GM21515 (cell line): ENCODE data around the gene KPNB1.

ENCODE experiments used
- ATAC-seq: cut with Tn5 transposase; IDR thresholded peaks from one replicate; pipeline ENCODE4 v1.9.1; 2021; ENCODE audit not compliant: unreplicated experiment

KPNB1 gene

DNA sequence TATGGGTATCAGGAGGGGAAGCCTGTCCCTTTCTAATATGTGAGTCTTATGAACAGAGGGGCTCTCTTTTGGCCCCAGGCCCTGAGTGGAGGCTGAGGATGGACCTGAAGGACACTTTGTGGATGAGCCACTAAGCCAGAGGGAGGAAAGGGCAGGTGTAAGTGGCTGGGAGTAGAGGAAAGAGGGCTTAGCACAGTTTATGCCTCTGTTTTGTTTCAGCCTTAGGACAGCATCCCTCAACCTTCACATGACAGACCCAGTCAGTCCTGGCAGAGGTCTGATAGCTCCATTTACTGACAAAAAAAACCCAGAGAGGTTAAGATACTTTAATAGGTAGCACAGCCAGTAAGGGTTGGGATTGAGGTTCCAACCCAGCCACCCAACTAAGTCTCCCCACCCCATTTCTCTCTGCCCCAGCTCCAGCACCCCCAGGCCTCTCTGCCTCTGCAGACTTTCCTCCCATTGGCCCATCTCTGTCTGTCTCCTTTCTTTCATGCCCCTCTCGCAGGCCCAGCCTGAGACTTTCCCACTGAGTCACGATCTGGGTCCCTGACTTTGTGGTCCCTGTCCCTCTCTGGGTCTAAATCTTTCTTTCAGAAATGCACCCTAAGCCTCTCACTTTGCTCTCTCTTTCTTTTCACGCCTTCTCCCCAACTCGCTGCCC, 78.6 kb downstream of the KPNB1 start:
- ATAC-seq, result no peak

DNA sequence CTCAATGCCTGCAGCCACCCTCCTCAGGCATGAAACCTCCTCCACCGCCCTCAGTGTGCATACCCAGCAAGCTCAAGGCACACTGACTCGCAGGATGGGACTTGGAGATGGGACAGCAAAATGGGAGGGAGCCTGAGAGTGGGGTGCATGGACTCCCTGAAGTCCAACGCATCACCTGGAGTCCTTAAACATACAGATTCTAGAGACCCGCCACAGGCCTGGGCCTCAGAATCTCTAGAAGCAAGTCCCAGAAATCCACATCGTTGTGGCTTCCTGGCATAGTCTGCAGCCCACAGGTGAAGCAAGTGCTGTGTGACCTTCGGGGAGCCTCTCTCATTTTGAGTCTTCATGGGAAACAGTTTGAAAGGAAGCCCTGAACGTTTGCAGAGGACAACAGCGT, 79.8 kb downstream of the KPNB1 start:
- no peak for ATAC-seq

GRCh38 chr17:47730681-47731080, 81.0 kb downstream of the KPNB1 start:
- no peak for ATAC-seq

GRCh38 chr17:47731396-47731795, 81.7 kb downstream of the KPNB1 start:
- ATAC-seq, result no peak

DNA sequence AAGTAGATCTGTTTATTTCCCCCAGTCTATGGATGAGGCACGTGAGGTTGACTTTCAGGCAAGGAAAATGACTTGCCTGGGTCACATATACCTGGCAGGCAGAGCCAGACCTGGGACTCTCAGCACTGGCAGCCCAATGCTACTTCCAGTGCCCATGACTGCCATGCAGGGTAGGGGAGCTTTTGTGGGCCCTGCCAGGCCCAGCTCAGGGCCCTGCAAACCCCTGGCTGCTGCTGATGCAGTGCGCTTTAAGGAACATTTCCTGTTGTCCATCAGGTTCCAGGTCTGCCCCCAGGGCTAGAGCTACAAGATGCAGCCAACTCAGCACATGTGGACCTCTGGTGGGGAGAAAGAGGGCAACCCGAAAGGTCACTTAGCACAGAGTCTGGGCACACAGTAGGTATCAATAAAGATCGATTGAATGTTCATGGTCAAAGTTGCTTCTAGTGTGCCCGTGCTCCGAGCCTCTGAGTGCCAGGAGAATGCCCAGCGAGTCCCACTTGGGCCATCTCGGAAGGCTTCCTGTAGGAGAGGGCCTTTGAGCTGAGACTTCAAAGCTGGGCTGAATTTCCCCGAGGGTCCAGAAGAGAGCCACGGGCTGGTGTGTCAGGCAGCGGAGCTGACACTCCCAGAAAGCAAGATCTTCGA, 82.8 kb downstream of the KPNB1 start:
- no peak for ATAC-seq

- ATAC-seq, result peak; percentile 56
Measured at GRCh38 chr17:47733047-47733673, 83.4 kb downstream of the KPNB1 start, which contains the start of gene TBX21. TBX21 (plus strand) TSS chr17:47733236; CDS start chr17:47733455, 219 bp downstream.

- ATAC-seq, result peak; percentile 12
Measured at GRCh38 chr17:47733674-47734410, 84.1 kb downstream of the KPNB1 start.

DNA sequence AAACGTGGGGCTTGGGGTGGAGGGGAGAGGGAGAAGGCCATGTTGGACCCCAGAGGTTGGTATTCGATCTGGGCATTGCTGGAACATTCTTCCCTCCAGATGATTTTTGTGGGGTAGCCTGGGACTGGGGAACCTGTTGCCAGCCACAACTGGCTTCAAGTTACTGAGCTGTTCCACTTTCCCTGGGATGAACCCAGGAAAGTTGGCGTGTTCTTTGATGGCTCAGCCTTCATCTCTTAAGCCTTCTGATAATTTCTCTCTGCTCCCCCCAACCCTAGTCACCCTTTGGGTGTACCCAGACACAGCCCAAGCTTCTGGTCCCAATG, 85.4 kb downstream of the KPNB1 start:
- no peak for ATAC-seq
